Measurements from ENCODE around the gene KCNK3.
"Not testable (repeated sequence)": the region's sequence is repeated elsewhere in the genome, so short reads cannot be mapped to it uniquely, and the experiment has no call there.

Gene KCNK3

GRCh38 chr2:26665296-26665695, 27.2 kb upstream of the KCNK3 start:
- not testable (repeated sequence) for DNase-seq (ENCODE audit: low spot score)

- peak; percentile 2 for DNase-seq (ENCODE audit: low spot score)
These were observed 25.9 kb upstream of the KCNK3 start for GRCh38 chr2:26666671-26667070.

- no peak for DNase-seq (ENCODE audit: low spot score)
These were observed 24.5 kb upstream of the KCNK3 start for GRCh38 chr2:26668041-26668440.

GRCh38 chr2:26668856-26669750, 23.4 kb upstream of the KCNK3 start:
- peak; percentile 17 for DNase-seq (ENCODE audit: low spot score)

GRCh38 chr2:26670171-26670570, 22.4 kb upstream of the KCNK3 start:
- peak; percentile 33 for DNase-seq (ENCODE audit: low spot score)

GRCh38 chr2:26670931-26671460, 21.5 kb upstream of the KCNK3 start:
- peak; percentile 25 for DNase-seq (ENCODE audit: low spot score)

- peak; percentile 29 for DNase-seq (ENCODE audit: low spot score)
These were observed 20.8 kb upstream of the KCNK3 start for GRCh38 chr2:26671691-26672090.

- peak; percentile 38 for DNase-seq (ENCODE audit: low spot score)
These were observed 20.3 kb upstream of the KCNK3 start for GRCh38 chr2:26672112-26672817.

GRCh38 chr2:26672818-26673393, 19.6 kb upstream of the KCNK3 start:
- DNase-seq (ENCODE audit: low spot score): peak; percentile 28

- DNase-seq (ENCODE audit: low spot score): peak; percentile 41
These were observed 18.3 kb upstream of the KCNK3 start for GRCh38 chr2:26674002-26674751.

GRCh38 chr2:26674771-26675170, 17.8 kb upstream of the KCNK3 start:
- DNase-seq (ENCODE audit: low spot score): peak; percentile 44

- peak; percentile 41 for DNase-seq (ENCODE audit: low spot score)
These were observed 16.8 kb upstream of the KCNK3 start for GRCh38 chr2:26675651-26676255.

GRCh38 chr2:26678035-26678434, 14.5 kb upstream of the KCNK3 start:
- DNase-seq (ENCODE audit: low spot score): no peak

- peak; percentile 30 for DNase-seq (ENCODE audit: low spot score)
These were observed 12.7 kb upstream of the KCNK3 start for GRCh38 chr2:26679867-26680266.

- no peak for DNase-seq (ENCODE audit: low spot score)
These were observed 10.9 kb upstream of the KCNK3 start for GRCh38 chr2:26681656-26682055.

GRCh38 chr2:26682155-26682554, 10.4 kb upstream of the KCNK3 start:
- no peak for DNase-seq (ENCODE audit: low spot score)

- DNase-seq (ENCODE audit: low spot score): no peak
These were observed 8.9 kb upstream of the KCNK3 start for GRCh38 chr2:26683583-26683982.

GRCh38 chr2:26685341-26685740, 7.2 kb upstream of the KCNK3 start:
- no peak for DNase-seq (ENCODE audit: low spot score)

- no peak for DNase-seq (ENCODE audit: low spot score)
These were observed 6.3 kb upstream of the KCNK3 start for GRCh38 chr2:26685989-26686839.

- DNase-seq (ENCODE audit: low spot score): no peak
These were observed 5.2 kb upstream of the KCNK3 start for GRCh38 chr2:26687328-26687727.
